NT2/D1 (cell line): ENCODE results near the gene TCAP.

Source experiments
- SUZ12 ChIP-seq: IDR thresholded peaks from 2 replicates; pipeline ENCODE4 v1.6.1; 2011; ENCODE audit not compliant: insufficient read length, insufficient read depth; ENCODE audit errors: extremely low read depth
- ZNF274 ChIP-seq: IDR thresholded peaks from 2 replicates; pipeline ENCODE4 v1.6.1; 2011; ENCODE audit warnings: mild to moderate bottlenecking, low read depth, low read length

DNA sequence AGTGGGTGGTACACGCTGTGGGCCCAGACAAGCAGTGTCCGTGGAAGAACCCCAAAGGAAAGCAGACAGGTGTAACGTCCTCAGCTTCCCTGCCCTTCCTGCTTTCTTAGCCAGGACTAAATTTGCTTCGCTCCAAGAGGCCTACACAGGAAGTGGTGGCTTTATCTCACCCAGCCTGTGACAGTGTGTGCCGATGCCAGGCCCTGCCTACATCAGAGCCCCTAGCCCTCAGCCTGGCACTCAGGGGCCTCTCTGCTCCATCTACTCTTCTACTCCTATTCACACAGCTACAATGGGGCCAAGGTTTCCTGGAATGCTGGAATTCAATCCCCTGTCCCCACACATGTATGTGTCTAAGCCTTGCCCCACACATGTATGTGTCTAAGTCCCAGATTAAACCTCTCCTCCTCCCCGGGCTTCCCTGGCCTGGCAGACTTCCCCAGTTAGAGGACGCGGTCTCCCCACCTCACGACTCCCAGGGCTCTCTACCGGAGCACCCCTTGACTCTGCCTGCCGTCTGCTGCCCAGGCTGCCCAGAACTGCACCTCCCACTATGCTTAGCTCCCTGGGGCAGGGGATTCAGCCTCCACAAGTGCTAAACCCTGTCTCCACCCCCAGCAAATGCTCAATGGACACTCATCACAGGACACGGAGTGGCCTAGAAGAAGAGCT is 14.5 kb downstream of the TCAP start:
- TF ChIP-seq SUZ12 (no peak), ZNF274 (no peak)
